Dermis blood vessel endothelial cell (primary cell): ENCODE results near the gene DOCK8. TPM values are rescaled to one million over a fixed set of nuclear protein-coding genes. Genes with fewer than 3 reads are reported as not detected.

Experiments used
- DNase-seq: peaks from one replicate; pipeline ENCODE4 v3.0.0; 2010
- total RNA-seq: library from RNA; depleted of rRNA; stranded (reverse); fragments of >200 nt; gene quantifications from 2 replicates; pipeline ENCODE4 v1.2.3, GENCODE V29; 2014

The DOCK8 gene
- total RNA-seq, 1 donor from 2014 or later: 6.8 TPM

- DNase-seq: no peak
Measured at GRCh38 chr9:431701-432100, 217.0 kb downstream of the DOCK8 start.

GRCh38 chr9:436482-436881, 221.8 kb downstream of the DOCK8 start:
- DNase-seq: no peak

GRCh38 chr9:437066-437465, 222.4 kb downstream of the DOCK8 start:
- no peak for DNase-seq

- no peak for DNase-seq
Measured at GRCh38 chr9:437574-438001, 222.9 kb downstream of the DOCK8 start.

GRCh38 chr9:438066-438465, 223.4 kb downstream of the DOCK8 start:
- DNase-seq: no peak

GRCh38 chr9:438961-439768, 224.5 kb downstream of the DOCK8 start:
- DNase-seq: no peak

- DNase-seq: no peak
Measured at GRCh38 chr9:441126-441525, 226.5 kb downstream of the DOCK8 start.

- DNase-seq: no peak
Measured at GRCh38 chr9:444528-444927, 229.9 kb downstream of the DOCK8 start.

- no peak for DNase-seq
Measured at GRCh38 chr9:445033-445432, 230.4 kb downstream of the DOCK8 start.

- no peak for DNase-seq
Measured at GRCh38 chr9:446074-446699, 231.5 kb downstream of the DOCK8 start.

- DNase-seq: no peak
Measured at GRCh38 chr9:447230-448025, 232.8 kb downstream of the DOCK8 start.

GRCh38 chr9:450057-450456, 235.4 kb downstream of the DOCK8 start:
- no peak for DNase-seq

GRCh38 chr9:450561-450960, 235.9 kb downstream of the DOCK8 start:
- no peak for DNase-seq

GRCh38 chr9:453832-454231, 239.2 kb downstream of the DOCK8 start:
- DNase-seq: no peak

GRCh38 chr9:456365-456764, 241.7 kb downstream of the DOCK8 start:
- DNase-seq: no peak

- DNase-seq: no peak
Measured at GRCh38 chr9:458590-458989, 243.9 kb downstream of the DOCK8 start.

- no peak for DNase-seq
Measured at GRCh38 chr9:459491-460444, 245.1 kb downstream of the DOCK8 start.

GRCh38 chr9:462121-462520, 247.5 kb downstream of the DOCK8 start:
- no peak for DNase-seq

GRCh38 chr9:462606-463005, 247.9 kb downstream of the DOCK8 start:
- no peak for DNase-seq

GRCh38 chr9:463455-464171, 248.9 kb downstream of the DOCK8 start:
- no peak for DNase-seq

GRCh38 chr9:466747-467146, 252.1 kb downstream of the DOCK8 start:
- DNase-seq: no peak
